Activated naive CD8-positive, alpha-beta T cell treated with anti-CD3 and anti-CD28 coated beads for 36 hours (primary cell): Measurements from ENCODE around the gene LYSMD2. TPM values are rescaled to one million over a fixed set of nuclear protein-coding genes. Genes with fewer than 3 reads are reported as not detected.
"Not testable (repeated sequence)": the region's sequence is repeated elsewhere in the genome, so short reads cannot be mapped to it uniquely, and the experiment has no call there.

Experiments used
- DNase-seq: peaks from one replicate; pipeline ENCODE4 v3.0.0; 2021
- H3K27ac Mint-ChIP-seq: one replicate; pipeline ENCODE4 v1.8.0; 2022; ENCODE audit warnings: mild to moderate bottlenecking, moderate library complexity, mixed read lengths
- H3K27me3 Mint-ChIP-seq: one replicate; pipeline ENCODE4 v1.8.0; 2022; ENCODE audit warnings: mild to moderate bottlenecking, mixed read lengths
- H3K36me3 Mint-ChIP-seq: one replicate; pipeline ENCODE4 v1.8.0; 2021; ENCODE audit warnings: mild to moderate bottlenecking, mixed read lengths
- H3K4me1 Mint-ChIP-seq: one replicate; pipeline ENCODE4 v1.8.0; 2021; ENCODE audit warnings: mixed read lengths
- H3K4me3 Mint-ChIP-seq: one replicate; pipeline ENCODE4 v1.8.0; 2022; ENCODE audit warnings: mild to moderate bottlenecking, moderate library complexity, mixed read lengths
- H3K9me3 Mint-ChIP-seq: one replicate; pipeline ENCODE4 v1.8.0; 2022; ENCODE audit warnings: mixed read lengths
- total RNA-seq, 2 experiments: library from RNA; stranded (reverse); gene quantifications; one replicate each; pipeline ENCODE4 v1.2.3, GENCODE V29; 2021

The LYSMD2 gene
- 10 to 100 TPM; 23.5 to 24.2 TPM for total RNA-seq

GRCh38 chr15:51737522-51738305 is at the start of gene LYSMD2:
LYSMD2 (minus strand) TSS chr15:51737655; CDS start chr15:51737622, 33 bp downstream.
- DNase-seq = peak; percentile 81
- Mint-ChIP-seq H3K27me3 (peaks cover 4% of the 10 kb centered on the region), H3K36me3 (peaks cover 12% of the 10 kb centered on the region), H3K9me3 (no peaks in the 10 kb centered on the region), H3K4me1 (peaks cover 45% of the 10 kb centered on the region), H3K27ac (peak within 1 kb of the TSS; percentile 91), H3K4me3 (peak within 1 kb of the TSS; percentile 87)

DNA sequence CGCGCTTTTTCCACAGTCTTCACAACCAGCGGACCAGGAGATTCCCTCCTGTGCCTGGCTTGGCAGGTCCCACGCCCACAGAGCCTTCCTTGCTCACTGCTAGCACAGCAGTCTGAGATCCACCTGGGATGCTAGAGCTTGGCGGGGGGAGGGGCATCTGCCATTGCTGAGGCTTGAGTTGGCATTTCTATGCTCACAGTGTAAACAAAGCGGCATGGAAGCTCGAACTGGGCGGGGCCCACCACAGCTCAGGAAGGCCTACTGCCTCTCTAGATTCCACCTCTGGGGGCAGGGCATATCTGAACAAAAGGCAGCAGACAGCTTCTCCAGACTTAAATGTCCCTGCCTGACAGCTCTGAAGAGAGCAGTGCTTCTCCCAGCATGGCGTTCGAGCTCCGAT is 49.7 kb upstream of the LYSMD2 start:
- H3K27ac Mint-ChIP-seq, H3K4me1 Mint-ChIP-seq: not testable (repeated sequence)

DNA sequence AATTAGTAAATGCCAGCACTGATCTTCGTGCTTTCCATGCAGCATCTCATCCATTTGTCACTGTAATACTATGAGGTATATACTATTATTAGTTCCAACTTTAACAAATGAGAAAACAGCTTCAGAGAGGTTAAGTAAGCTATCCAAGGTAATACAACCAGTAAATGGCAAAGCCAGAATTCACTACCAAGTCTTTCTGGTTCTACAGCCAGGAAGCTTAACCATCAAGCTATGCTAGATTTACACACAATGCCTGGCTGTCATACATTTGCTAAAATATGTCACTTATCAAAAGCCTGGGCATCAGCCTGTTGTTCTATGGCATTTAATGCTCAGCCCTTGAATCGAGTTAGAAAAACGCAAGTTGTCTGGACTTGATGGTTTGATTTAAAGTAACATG is 46.5 kb upstream of the LYSMD2 start:
- Mint-ChIP-seq H3K27me3 (no peaks in the 10 kb centered on the region), H3K4me3 (no peak overlapping the region), H3K4me1 (no peaks in the 10 kb centered on the region), H3K36me3 (peaks cover 28% of the 10 kb centered on the region), H3K27ac (no peak overlapping the region), H3K9me3 (no peaks in the 10 kb centered on the region)
- DNase-seq = no peak

More for the DNA sequence above, 49.7 kb upstream of the LYSMD2 start:
- H3K27me3 Mint-ChIP-seq, H3K9me3 Mint-ChIP-seq, H3K4me3 Mint-ChIP-seq, DNase-seq: not testable (repeated sequence)
- peaks cover 15% of the 10 kb centered on the region for H3K36me3 Mint-ChIP-seq

DNA sequence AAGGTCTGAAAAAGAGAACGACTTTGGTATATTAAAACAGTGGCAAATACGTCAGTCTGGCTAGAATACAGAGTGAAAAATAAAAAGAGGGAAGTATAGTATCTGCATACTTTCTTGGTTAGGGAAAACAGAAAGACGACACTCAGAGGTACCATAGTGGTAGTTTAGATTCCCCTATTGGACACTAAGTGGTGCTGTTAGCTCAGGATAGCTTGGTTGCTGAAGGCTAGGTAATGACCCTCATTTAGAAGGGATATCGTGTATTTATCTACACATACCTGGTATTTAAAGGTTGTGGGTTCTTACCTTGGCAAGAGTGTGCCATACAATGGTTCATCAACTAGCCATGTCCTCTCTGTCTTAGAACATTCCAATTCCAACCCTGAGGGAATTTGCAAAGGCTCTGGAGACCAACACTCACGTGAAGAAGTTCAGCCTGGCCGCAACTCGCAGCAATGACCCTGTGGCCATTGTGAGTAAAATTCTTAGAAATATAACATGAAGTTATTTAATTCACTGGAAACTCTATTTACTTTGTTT is 45.0 kb upstream of the LYSMD2 start:
- Mint-ChIP-seq H3K9me3 (no peaks in the 10 kb centered on the region), H3K27ac (no peak overlapping the region), H3K4me3 (no peak overlapping the region), H3K36me3 (peaks cover 25% of the 10 kb centered on the region), H3K27me3 (no peaks in the 10 kb centered on the region), H3K4me1 (no peaks in the 10 kb centered on the region)
- no peak for DNase-seq

DNA sequence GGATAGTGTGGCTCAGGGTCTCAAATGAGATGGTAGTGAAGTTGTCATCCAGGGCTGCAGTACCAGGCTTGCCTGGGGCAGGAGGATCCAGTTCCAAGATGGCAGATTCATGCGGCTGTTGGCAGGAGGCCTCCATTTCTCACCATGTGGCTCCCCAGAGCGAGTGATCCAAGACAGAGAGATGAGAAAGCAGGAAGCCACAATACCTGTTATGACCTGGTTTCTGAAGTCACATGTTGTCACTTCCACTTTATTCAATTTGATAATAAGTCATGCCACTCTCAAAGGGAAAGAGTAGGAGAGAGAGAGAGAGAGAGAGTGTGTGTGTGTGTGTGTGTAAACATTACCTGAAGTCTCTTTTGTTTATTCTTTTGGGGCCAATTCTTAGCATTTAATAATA is 44.1 kb upstream of the LYSMD2 start:
- Mint-ChIP-seq H3K36me3 (peaks cover 25% of the 10 kb centered on the region), H3K27ac (no peak overlapping the region), H3K4me3 (no peak overlapping the region), H3K9me3 (no peaks in the 10 kb centered on the region), H3K4me1 (peaks cover under 1% of the 10 kb centered on the region), H3K27me3 (no peaks in the 10 kb centered on the region)
- DNase-seq = no peak

GRCh38 chr15:51780636-51781035 is 43.2 kb upstream of the LYSMD2 start:
- H3K4me3 Mint-ChIP-seq = no peak overlapping the region
- H3K9me3 Mint-ChIP-seq = no peaks in the 10 kb centered on the region
- H3K4me1 Mint-ChIP-seq = peaks cover 7% of the 10 kb centered on the region
- no peak overlapping the region for H3K27ac Mint-ChIP-seq
- H3K36me3 Mint-ChIP-seq = peaks cover 28% of the 10 kb centered on the region
- no peak for DNase-seq
- no peaks in the 10 kb centered on the region for H3K27me3 Mint-ChIP-seq

DNA sequence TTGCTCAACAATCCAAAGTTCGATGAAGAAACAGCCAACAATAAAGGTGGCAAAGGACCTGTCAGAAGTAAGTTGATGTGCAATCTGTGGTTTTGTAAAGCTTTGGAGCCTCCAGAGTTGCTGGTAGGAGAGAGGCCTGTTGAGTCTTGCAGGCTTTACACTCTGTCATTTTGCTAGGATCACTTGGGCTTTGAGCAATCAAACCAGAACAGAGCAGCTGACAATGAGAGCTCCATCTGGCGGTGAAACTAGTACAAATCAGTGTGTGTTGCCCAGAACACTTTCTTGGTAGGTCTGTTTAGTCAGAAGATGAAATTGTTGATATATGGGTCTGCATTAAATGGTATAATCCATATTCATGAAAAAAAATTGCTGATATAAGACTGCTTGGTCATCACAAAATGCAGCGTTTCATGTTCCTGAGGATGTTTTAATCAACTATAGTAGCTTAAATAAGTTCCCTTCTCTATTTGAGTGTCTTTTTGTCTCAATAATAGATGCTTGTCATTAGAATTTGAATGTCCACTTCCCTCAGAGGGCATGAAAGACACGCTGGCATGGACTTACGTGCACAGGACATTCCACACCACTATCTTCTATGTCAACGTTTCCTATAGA is 39.6 kb upstream of the LYSMD2 start:
- H3K9me3 Mint-ChIP-seq = no peaks in the 10 kb centered on the region
- peak; percentile 53 for DNase-seq
- peaks cover 7% of the 10 kb centered on the region for H3K4me1 Mint-ChIP-seq
- H3K4me3 Mint-ChIP-seq = no peak overlapping the region
- peaks cover 18% of the 10 kb centered on the region for H3K36me3 Mint-ChIP-seq
- no peak overlapping the region for H3K27ac Mint-ChIP-seq
- H3K27me3 Mint-ChIP-seq = no peaks in the 10 kb centered on the region

- peaks cover 11% of the 10 kb centered on the region for H3K36me3 Mint-ChIP-seq
- H3K4me3 Mint-ChIP-seq = no peak overlapping the region
- H3K9me3 Mint-ChIP-seq = no peaks in the 10 kb centered on the region
- no peak overlapping the region for H3K27ac Mint-ChIP-seq
- no peaks in the 10 kb centered on the region for H3K27me3 Mint-ChIP-seq
- peaks cover 7% of the 10 kb centered on the region for H3K4me1 Mint-ChIP-seq
- peak; percentile 33 for DNase-seq
These were observed 38.7 kb upstream of the LYSMD2 start for GRCh38 chr15:51775967-51776816.

DNA sequence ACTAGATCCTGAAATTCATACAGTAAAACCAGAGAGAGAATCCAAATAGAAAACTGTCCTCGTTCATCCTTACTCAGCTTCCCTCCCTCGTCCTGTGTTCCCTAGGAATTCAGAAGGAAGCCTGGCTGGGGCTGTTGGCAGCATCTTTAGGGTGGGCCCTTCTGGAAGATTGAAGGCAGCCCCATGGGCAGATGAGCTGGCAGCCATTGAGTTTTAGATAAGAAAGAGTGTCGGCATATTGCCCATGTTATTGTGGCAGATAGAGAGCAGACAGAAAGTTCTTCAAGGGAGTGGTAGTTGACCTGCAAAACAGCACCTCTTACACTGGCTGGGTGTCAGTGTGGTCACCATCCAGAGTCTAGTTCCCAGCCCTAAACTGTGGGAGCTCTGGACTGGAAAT is 37.5 kb upstream of the LYSMD2 start:
- H3K27me3 Mint-ChIP-seq = no peaks in the 10 kb centered on the region

DNA sequence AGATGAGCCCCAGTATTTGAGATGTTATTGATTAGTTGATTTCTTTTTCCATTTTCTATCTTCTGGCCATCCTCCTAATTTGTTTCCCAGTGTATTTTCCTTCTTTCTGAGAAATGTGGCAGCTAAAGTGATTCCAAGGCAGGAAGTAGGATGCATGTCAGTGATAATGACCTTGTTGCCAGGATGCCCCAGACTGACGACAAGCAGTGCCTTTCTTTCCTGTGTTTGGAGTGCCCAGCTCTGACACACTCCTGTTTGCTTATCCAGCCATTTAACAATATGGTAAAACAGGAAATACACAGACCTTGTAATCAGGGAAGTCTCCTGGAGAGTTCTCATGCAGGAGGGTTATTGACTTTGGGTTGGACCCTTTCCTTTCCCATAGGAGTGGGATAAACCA is 34.3 kb upstream of the LYSMD2 start:
- H3K36me3 Mint-ChIP-seq = peaks cover 23% of the 10 kb centered on the region
- H3K27me3 Mint-ChIP-seq = no peaks in the 10 kb centered on the region
- peaks cover 6% of the 10 kb centered on the region for H3K9me3 Mint-ChIP-seq
- no peak overlapping the region for H3K4me3 Mint-ChIP-seq
- no peak for DNase-seq
- peaks cover 15% of the 10 kb centered on the region for H3K4me1 Mint-ChIP-seq
- no peak overlapping the region for H3K27ac Mint-ChIP-seq

More for the DNA sequence above, 37.5 kb upstream of the LYSMD2 start:
- Mint-ChIP-seq H3K9me3 (no peaks in the 10 kb centered on the region), H3K4me3 (no peak overlapping the region), H3K4me1 (peaks cover 7% of the 10 kb centered on the region), H3K36me3 (peaks cover 9% of the 10 kb centered on the region), H3K27ac (no peak overlapping the region)
- no peak for DNase-seq

DNA sequence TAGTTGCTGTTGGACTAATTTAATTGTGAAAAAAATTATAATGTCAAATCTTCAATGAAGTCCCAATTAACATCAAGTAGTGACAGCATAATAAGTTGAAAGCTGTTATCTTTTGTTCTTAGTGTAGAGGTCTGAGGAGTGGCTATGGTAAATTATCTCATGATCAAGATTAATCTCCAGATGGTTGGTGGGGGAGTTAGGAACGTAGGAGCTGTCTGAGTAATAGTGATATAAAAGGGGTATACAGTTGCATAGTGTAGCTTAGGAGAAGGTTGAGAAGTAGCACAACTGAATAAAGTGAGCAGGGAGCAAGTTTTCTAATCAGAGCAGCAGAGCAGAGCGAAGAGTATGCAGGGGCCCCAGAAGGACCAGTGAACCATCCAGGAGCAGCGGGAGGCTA is 33.4 kb upstream of the LYSMD2 start:
- Mint-ChIP-seq H3K36me3 (peaks cover 21% of the 10 kb centered on the region), H3K9me3 (peaks cover 6% of the 10 kb centered on the region), H3K27me3 (no peaks in the 10 kb centered on the region), H3K4me3 (no peak overlapping the region), H3K4me1 (peaks cover 9% of the 10 kb centered on the region), H3K27ac (no peak overlapping the region)
- no peak for DNase-seq

GRCh38 chr15:51768018-51768417 is 30.6 kb upstream of the LYSMD2 start:
- peak overlapping the region; percentile 74 for H3K27ac Mint-ChIP-seq
- no peak for DNase-seq
- H3K4me1 Mint-ChIP-seq = peaks cover 8% of the 10 kb centered on the region
- H3K27me3 Mint-ChIP-seq = no peaks in the 10 kb centered on the region
- H3K9me3 Mint-ChIP-seq = peaks cover 6% of the 10 kb centered on the region
- peak overlapping the region; percentile 53 for H3K4me3 Mint-ChIP-seq
- peaks cover 19% of the 10 kb centered on the region for H3K36me3 Mint-ChIP-seq

GRCh38 chr15:51766341-51766740 is 28.9 kb upstream of the LYSMD2 start:
- no peak for DNase-seq
- Mint-ChIP-seq H3K27ac (no peak overlapping the region), H3K27me3 (no peaks in the 10 kb centered on the region), H3K9me3 (peaks cover 6% of the 10 kb centered on the region), H3K4me1 (peaks cover 8% of the 10 kb centered on the region), H3K36me3 (peaks cover 19% of the 10 kb centered on the region), H3K4me3 (no peak overlapping the region)

DNA sequence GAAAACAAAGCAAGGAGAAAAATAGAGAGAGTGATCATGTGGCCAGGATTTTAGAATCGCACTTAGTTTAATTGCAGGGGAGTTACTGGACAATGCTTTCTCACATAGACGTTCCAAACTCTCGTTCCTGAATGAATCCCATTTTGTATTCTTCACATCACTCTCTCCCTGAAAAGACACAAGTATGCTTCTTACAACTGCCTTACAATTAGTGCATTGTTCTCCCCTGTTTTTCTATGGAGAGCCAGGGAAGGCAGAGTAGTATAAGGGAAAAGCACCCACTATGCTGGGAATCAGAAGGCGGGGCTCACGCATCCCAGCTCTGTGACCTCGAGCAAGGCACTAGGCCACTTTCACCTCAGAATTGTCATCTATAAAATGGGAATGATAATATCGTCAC is 28.3 kb upstream of the LYSMD2 start:
- peaks cover 8% of the 10 kb centered on the region for H3K4me1 Mint-ChIP-seq
- H3K36me3 Mint-ChIP-seq = peaks cover 19% of the 10 kb centered on the region
- H3K4me3 Mint-ChIP-seq = no peak overlapping the region
- H3K27ac Mint-ChIP-seq = no peak overlapping the region
- no peaks in the 10 kb centered on the region for H3K27me3 Mint-ChIP-seq
- peaks cover 6% of the 10 kb centered on the region for H3K9me3 Mint-ChIP-seq
- no peak for DNase-seq

- H3K27ac Mint-ChIP-seq = no peak overlapping the region
- H3K4me3 Mint-ChIP-seq = no peak overlapping the region
- H3K36me3 Mint-ChIP-seq = no peaks in the 10 kb centered on the region
These were observed 23.4 kb upstream of the LYSMD2 start for GRCh38 chr15:51760805-51761204.

More at GRCh38 chr15:51760805-51761204, 23.4 kb upstream of the LYSMD2 start:
- H3K4me1 Mint-ChIP-seq = no peaks in the 10 kb centered on the region
- no peaks in the 10 kb centered on the region for H3K9me3 Mint-ChIP-seq
- DNase-seq = no peak
- H3K27me3 Mint-ChIP-seq = no peaks in the 10 kb centered on the region
